K562 (cell line): ENCODE results near the gene PPIL1. TPM values are rescaled to one million over a fixed set of nuclear protein-coding genes. Genes with fewer than 3 reads are reported as not detected.
A peak's percentile ranks its signal among the peaks of the same experiment; 100 is the strongest.

Experiments used
- BHLHE40 ChIP-seq: IDR thresholded peaks from 2 replicates; pipeline ENCODE4 v1.6.1; 2011; ENCODE audit warnings: low read length, improper control_type of control experiment
- CBFA2T2 ChIP-seq: fragments of 450-650 bp; conservative IDR thresholded peaks from 2 replicates; pipeline ENCODE4 v1.6.1; 2017; ENCODE audit warnings: mild to moderate bottlenecking
- CTBP1 ChIP-seq: fragments of 450-650 bp; IDR thresholded peaks from 2 replicates; pipeline ENCODE4 v1.6.1; 2016; ENCODE audit warnings: borderline replicate concordance
- CTCF ChIP-seq, 3 experiments: IDR thresholded peaks in 2 of 3; conservative IDR thresholded peaks in 1 of 3; 2 replicates each; pipeline ENCODE4 v1.5.1; 2011 to 2012; ENCODE audit warnings: low read length in 3 of 3, mild to moderate bottlenecking in 3 of 3, control low read depth in 2 of 3, improper control_type of control experiment in 1 of 3, inconsistent platforms in 1 of 3, low read depth in 1 of 3, mixed read lengths in 1 of 3, moderate library complexity in 1 of 3; ENCODE audit not compliant: insufficient read depth in 2 of 3
- E2F4 ChIP-seq: sonication (generic); formaldehyde crosslinking; IDR thresholded peaks from 2 replicates; pipeline ENCODE4 v1.8.0; 2022; ENCODE audit warnings: mild to moderate bottlenecking, low read depth, missing genetic modification reagents
- FOXP4 ChIP-seq: sonication (generic); formaldehyde crosslinking; IDR thresholded peaks from 2 replicates; pipeline ENCODE4 v1.8.0; 2022; ENCODE audit warnings: mild to moderate bottlenecking, missing genetic modification reagents, borderline replicate concordance
- MTA3 ChIP-seq: fragments of 450-650 bp; formaldehyde crosslinking; IDR thresholded peaks from 2 replicates; pipeline ENCODE4 v1.6.1; 2017; ENCODE audit warnings: mild to moderate bottlenecking, borderline replicate concordance
- NCOR1 ChIP-seq: fragments of 450-650 bp; IDR thresholded peaks from 2 replicates; pipeline ENCODE4 v1.6.1; 2016; ENCODE audit warnings: mild to moderate bottlenecking, moderate library complexity
- PHF20 ChIP-seq: fragments of 450-650 bp; IDR thresholded peaks from 2 replicates; pipeline ENCODE4 v1.6.1; 2018; ENCODE audit not compliant: partially characterized antibody
- PHF21A ChIP-seq: fragments of 450-650 bp; IDR thresholded peaks from 2 replicates; pipeline ENCODE4 v1.6.1; 2017; ENCODE audit warnings: low read depth, borderline replicate concordance
- POLR2AphosphoS5 ChIP-seq: IDR thresholded peaks from 2 replicates; pipeline ENCODE4 v1.6.1; 2011; ENCODE audit warnings: mild to moderate bottlenecking, low read depth, low read length, moderate library complexity; ENCODE audit not compliant: control insufficient read depth, insufficient read depth
- POLR2G ChIP-seq: fragments of 200-400 bp; formaldehyde crosslinking; IDR thresholded peaks from 2 replicates; pipeline ENCODE4 v1.6.1; 2017; ENCODE audit warnings: low read depth, mild to moderate bottlenecking, antibody characterized with exemption, low read length, moderate library complexity
- RBBP5 ChIP-seq: fragments of 200-600 bp; sonication (generic); IDR thresholded peaks from 2 replicates; pipeline ENCODE4 v1.6.1; 2012; ENCODE audit warnings: borderline replicate concordance, mild to moderate bottlenecking, low read length, control low read depth, inconsistent platforms; ENCODE audit not compliant: insufficient read depth, poor library complexity, severe bottlenecking
- TCF7L2 ChIP-seq: fragments of 150-350 bp; IDR thresholded peaks from 2 replicates; pipeline ENCODE4 v1.6.1; 2016; ENCODE audit warnings: low read depth, mild to moderate bottlenecking, low read length, moderate library complexity
- TCFL5 ChIP-seq: fragments of 250-450 bp; sonication (Bioruptor Pico); conservative IDR thresholded peaks from 2 replicates; pipeline ENCODE4 v1.6.1; 2021; ENCODE audit warnings: mild to moderate bottlenecking, moderate library complexity, matching md5 sums
- TFAP4 ChIP-seq: sonication (generic); formaldehyde crosslinking; IDR thresholded peaks from 2 replicates; pipeline ENCODE4 v1.8.0; 2022; ENCODE audit warnings: missing genetic modification reagents, mild to moderate bottlenecking, moderate library complexity, borderline replicate concordance
- ZKSCAN1 ChIP-seq: fragments of 150-350 bp; IDR thresholded peaks from 2 replicates; pipeline ENCODE4 v1.6.1; 2016; ENCODE audit warnings: low read depth, low read length
- ZNF436 ChIP-seq: fragments of 250-450, 450-650 bp; sonication (Bioruptor Pico); formaldehyde crosslinking; IDR thresholded peaks from 2 replicates; pipeline ENCODE4 v1.7.0; 2020; ENCODE audit warnings: mild to moderate bottlenecking
- ZSCAN32 ChIP-seq: fragments of 450-650 bp; formaldehyde crosslinking; IDR thresholded peaks from 2 replicates; pipeline ENCODE4 v1.4.0; 2020; ENCODE audit warnings: mild to moderate bottlenecking, moderate library complexity
- polyA plus RNA-seq, 8 experiments: library from polyadenylated mRNA; depleted of rRNA in 4 of 8; stranded (reverse) in 5 of 8; unstranded in 3 of 8; fragments of >200 nt; fragmentation: Nextera tagmentation in 2 of 8; fragmentation: Illumina TruSeq in 1 of 8; extraction: Ambion mirVana in 2 of 8; extraction: Trizol in 1 of 8; gene quantifications; 2 replicates each; pipeline versions ENCODE4 v1.2.1 to v1.2.3, GENCODE V29; 2011 to 2014; ENCODE audit warnings: inconsistent platforms in 1 of 8, missing spikeins in 1 of 8
- total RNA-seq, 7 experiments: library from RNA; depleted of rRNA in 6 of 7; stranded (reverse); fragments of >200 nt in 6 of 7; fragmentation: Illumina TruSeq in 2 of 7; extraction: Trizol in 2 of 7; gene quantifications; 2 replicates each; pipeline versions ENCODE4 v1.2.1 to v1.2.3, GENCODE V29; 2011 to 2021; ENCODE audit warnings: low replicate concordance in 1 of 7

PPIL1 gene
- total and polyA plus RNA-seq, 9 of the 15 experiments (the other 6 are each of a cell fraction or from before 2014, with no cell fraction given) = 65.8 to 205 (median 130) TPM

- TF ChIP-seq CTBP1 = peak; percentile 90
- TF ChIP-seq CTCF (IDR thresholded peaks at IDR 0.05 in 2 of 3, conservative IDR thresholded peaks at IDR 0.05 in 1 of 3; ENCODE audit: insufficient read depth in 2 of 3, low read depth in 1 of 3, low read length in 3 of 3) = peak; percentile 81 to 97 (median 95)
- TF ChIP-seq TFAP4 (CRISPR knock-in tag) = peak; percentile 98
- TF ChIP-seq ZKSCAN1 = peak; percentile 73; the same call in 1 of the 2 replicates
- peak; percentile 32; the same call in 1 of the 2 replicates for TF ChIP-seq NCOR1
- TF ChIP-seq ZSCAN32 (CRISPR knock-in tag) = no peak
- TF ChIP-seq TCF7L2 = no peak
- peak; percentile 100 for TF ChIP-seq RBBP5
- TF ChIP-seq PHF20 = peak; percentile 96
- TF ChIP-seq PHF21A = no peak
- no peak for TF ChIP-seq FOXP4 (CRISPR knock-in tag)
- peak; percentile 85 for TF ChIP-seq POLR2G
- peak; percentile 80 for TF ChIP-seq POLR2AphosphoS5
- TF ChIP-seq E2F4 (CRISPR knock-in tag) = 0 out of 2 replicates have a peak, but pooled peaks have one; percentile 37
- peak; percentile 92 for TF ChIP-seq MTA3
- TF ChIP-seq CBFA2T2 = no peak
- TF ChIP-seq ZNF436 (CRISPR knock-in tag) = no peak
- peak; percentile 63 for TF ChIP-seq BHLHE40
- TF ChIP-seq TCFL5 = no peak
These were observed 11.1 kb upstream of the PPIL1 start, which contains the start of gene C6orf89 (continued) for GRCh38 chr6:36885461-36886401.
